Body of pancreas (tissue), 4 donors: ENCODE results near the gene PCDH15.

Source experiments
- POLR2A ChIP-seq, 3 donors: fragments of 450-650 bp; IDR thresholded peaks; one replicate each; pipeline ENCODE4 v1.6.1; 2016; ENCODE audit warnings: antibody characterized with exemption in 3 of 3, mild to moderate bottlenecking in 2 of 3
- TF ChIP-seq, protein P1 (sequence below), 7 experiments: fragments of 450-650 bp in 4 of 7; fragments of 200-600 bp in 3 of 7; sonication (generic) in 3 of 7; IDR thresholded peaks; one replicate each; pipeline ENCODE4 v1.5.1; 2016 to 2019; ENCODE audit warnings: antibody characterized with exemption in 7 of 7

DNA sequence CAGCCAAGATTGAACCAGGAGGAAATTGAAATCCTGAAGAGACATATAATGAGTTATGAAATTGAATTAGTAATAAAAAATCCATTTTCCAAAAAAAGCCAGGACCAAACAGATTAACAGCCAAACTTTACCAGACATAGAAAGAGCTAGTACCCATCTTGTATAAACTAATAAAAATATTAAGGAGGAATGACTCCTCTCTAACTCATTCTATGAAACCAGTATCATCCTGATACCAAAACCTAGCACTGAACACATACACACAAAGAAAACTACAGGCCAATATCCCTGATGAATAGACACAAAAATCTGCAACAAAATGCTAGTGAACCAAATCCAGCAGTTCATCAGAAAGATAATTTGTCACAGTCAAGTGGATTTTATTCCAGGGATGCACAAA, 140.6 kb downstream of the PCDH15 start:
- TF ChIP-seq, protein P1, sequence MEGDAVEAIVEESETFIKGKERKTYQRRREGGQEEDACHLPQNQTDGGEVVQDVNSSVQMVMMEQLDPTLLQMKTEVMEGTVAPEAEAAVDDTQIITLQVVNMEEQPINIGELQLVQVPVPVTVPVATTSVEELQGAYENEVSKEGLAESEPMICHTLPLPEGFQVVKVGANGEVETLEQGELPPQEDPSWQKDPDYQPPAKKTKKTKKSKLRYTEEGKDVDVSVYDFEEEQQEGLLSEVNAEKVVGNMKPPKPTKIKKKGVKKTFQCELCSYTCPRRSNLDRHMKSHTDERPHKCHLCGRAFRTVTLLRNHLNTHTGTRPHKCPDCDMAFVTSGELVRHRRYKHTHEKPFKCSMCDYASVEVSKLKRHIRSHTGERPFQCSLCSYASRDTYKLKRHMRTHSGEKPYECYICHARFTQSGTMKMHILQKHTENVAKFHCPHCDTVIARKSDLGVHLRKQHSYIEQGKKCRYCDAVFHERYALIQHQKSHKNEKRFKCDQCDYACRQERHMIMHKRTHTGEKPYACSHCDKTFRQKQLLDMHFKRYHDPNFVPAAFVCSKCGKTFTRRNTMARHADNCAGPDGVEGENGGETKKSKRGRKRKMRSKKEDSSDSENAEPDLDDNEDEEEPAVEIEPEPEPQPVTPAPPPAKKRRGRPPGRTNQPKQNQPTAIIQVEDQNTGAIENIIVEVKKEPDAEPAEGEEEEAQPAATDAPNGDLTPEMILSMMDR (IDR thresholded peaks at IDR 0.05), result no peak
- no peak for TF ChIP-seq POLR2A (IDR thresholded peaks at IDR 0.05)
